ENCODE measurements around the gene ASRGL1.
A peak's percentile ranks its signal among the peaks of the same experiment; 100 is the strongest.

ASRGL1 gene

DNA sequence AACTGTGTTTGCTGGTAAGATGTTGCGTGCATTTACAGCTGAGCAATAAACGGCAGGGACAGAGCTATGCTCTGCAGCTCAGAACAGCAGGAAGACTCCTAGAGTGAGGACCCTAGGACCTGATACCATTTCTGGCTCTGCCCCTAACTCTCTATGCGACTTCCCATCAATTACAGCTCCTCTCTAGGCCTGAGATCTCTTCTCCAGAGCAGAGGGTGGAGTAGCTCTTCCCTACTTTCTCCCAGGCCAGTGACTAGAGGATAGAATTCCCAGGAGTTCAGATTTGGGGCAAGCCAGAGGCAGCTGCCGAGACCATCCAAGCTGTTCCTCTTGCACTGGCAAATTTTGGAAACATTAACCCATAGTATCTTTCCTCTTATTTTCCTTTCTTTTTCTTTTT is 68.8 kb downstream of the ASRGL1 start:
- H3K27ac Mint-ChIP-seq: no peak overlapping the region
- H3K9me3 Mint-ChIP-seq (ENCODE audit: low read depth): no peaks in the 10 kb centered on the region
- no peak overlapping the region for H3K4me3 Mint-ChIP-seq
- H3K36me3 Mint-ChIP-seq: no peaks in the 10 kb centered on the region
- no peaks in the 10 kb centered on the region for H3K27me3 Mint-ChIP-seq
- H3K4me1 Mint-ChIP-seq (ENCODE audit: low read depth): peaks cover 24% of the 10 kb centered on the region

DNA sequence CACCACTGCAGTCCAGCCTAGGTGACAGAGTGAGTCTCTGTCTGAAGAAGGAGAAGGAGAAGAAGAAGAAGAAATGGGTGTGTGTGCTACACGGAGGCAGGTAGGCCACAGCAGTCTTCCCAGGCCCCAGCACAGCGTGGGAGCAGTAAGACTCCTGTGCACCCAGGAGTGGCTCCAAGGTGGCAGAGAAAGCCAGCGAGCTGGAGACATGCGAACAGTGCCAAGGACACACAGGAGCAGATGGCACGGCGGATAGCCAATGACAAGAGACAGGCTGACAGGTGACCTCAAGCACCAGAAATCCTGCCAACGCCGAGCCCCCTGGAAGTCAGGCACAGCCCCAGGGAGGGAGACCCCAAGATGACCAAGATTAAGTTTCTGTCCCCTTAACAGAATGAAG is 72.6 kb downstream of the ASRGL1 start:
- Mint-ChIP-seq H3K27me3 (no peaks in the 10 kb centered on the region), H3K9me3 (ENCODE audit: low read depth) (no peaks in the 10 kb centered on the region), H3K4me1 (ENCODE audit: low read depth) (no peaks in the 10 kb centered on the region), H3K27ac (no peak overlapping the region), H3K36me3 (no peaks in the 10 kb centered on the region), H3K4me3 (no peak overlapping the region)

DNA sequence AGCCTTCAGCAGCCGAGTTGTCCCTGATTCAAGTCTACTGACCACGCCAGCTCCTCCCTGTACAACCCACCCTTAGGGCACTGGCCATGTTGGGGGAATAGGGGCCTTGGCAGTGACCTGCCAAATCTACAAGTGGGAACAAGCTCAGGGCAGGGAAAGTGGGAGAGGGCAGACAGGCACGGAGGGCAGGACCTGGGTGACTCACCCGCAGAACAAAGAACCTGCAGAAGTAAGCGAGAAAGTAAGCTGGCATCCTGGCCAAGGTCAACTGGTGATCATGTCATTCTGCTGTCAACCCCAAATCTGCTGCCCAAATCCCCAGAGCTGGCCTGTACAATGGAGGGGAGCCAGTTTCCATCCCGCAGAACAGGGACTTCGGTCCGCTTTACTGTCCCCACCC is 73.7 kb downstream of the ASRGL1 start:
- Mint-ChIP-seq H3K36me3 (no peaks in the 10 kb centered on the region), H3K27me3 (no peaks in the 10 kb centered on the region), H3K9me3 (ENCODE audit: low read depth) (no peaks in the 10 kb centered on the region), H3K27ac (no peak overlapping the region), H3K4me1 (ENCODE audit: low read depth) (no peaks in the 10 kb centered on the region), H3K4me3 (no peak overlapping the region)

DNA sequence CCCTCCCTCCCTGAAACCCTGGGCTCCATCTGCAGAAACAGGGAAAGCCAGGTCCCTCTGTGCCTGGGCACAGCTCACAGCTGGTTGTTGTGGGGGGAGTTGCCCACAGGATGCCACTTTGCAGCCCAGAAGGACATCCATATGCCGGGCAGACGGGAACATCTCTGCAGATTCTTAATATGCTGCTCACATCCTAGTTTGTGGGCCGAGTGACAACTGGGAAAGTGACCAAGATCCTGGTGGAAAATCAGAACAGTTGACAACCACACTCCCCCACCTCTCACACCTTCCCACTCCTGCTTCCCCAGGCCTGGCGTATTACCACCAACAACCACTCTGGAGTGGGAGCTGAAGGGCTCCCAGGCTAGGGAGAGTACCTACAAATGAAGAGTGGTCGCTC is 74.3 kb downstream of the ASRGL1 start:
- H3K4me1 Mint-ChIP-seq (ENCODE audit: low read depth): no peaks in the 10 kb centered on the region
- no peaks in the 10 kb centered on the region for H3K27me3 Mint-ChIP-seq
- H3K9me3 Mint-ChIP-seq (ENCODE audit: low read depth): no peaks in the 10 kb centered on the region
- H3K4me3 Mint-ChIP-seq: no peak overlapping the region
- H3K36me3 Mint-ChIP-seq: no peaks in the 10 kb centered on the region
- no peak overlapping the region for H3K27ac Mint-ChIP-seq

DNA sequence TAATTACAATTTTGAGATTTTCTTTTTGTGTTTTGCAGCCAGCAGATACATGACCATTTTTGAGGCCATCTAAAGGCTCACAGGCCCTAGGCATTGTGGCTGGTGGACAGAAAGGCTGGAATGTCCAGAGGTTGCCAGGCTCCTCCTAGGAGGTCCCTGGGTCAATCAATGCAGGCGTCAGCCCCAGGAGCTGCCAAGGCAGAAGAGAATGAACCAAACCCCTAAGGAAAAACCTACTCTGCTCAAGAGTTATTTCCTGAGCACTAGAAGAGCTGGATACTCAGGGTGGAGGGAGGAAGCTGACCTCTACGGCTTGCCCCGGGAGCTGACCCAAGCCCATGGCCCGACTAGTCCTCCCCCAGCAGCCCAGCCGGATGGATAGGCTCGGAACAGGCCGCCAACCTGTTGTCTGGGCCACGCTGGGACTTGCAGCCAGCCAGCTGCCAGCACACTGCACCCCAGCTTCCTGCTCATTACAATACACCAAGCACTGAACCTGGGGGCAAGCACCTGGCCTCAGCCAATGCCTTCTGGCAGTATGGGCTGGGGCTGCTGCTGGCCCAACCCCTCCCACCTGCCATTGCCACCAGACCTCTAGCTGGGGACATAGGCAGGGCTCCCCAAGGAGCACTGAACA is 75.9 kb downstream of the ASRGL1 start:
- Mint-ChIP-seq H3K27me3 (no peaks in the 10 kb centered on the region), H3K4me3 (no peak overlapping the region), H3K4me1 (ENCODE audit: low read depth) (no peaks in the 10 kb centered on the region), H3K36me3 (no peaks in the 10 kb centered on the region), H3K9me3 (ENCODE audit: low read depth) (no peaks in the 10 kb centered on the region), H3K27ac (no peak overlapping the region)

DNA sequence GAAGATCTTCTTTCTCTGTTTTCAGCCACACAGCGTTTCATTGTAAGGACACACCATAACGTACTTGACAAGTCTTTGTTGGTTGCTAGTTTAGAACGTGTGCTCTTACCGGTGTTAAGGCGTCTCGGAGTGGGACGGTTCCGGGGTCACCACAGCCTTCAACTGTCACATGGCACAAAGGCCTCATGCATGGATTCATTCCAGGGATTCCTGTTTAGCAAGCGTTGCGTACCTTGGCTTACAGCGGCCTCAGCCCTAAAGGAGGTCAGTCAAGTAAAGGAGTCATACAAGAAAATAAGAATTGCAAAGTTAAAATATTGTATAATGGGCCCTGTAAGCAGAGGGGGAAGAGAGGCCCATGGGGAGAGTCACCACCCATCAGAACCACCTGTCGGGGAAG is 79.3 kb downstream of the ASRGL1 start:
- Mint-ChIP-seq H3K9me3 (ENCODE audit: low read depth) (no peaks in the 10 kb centered on the region), H3K4me1 (ENCODE audit: low read depth) (no peaks in the 10 kb centered on the region), H3K4me3 (no peak overlapping the region), H3K27ac (no peak overlapping the region), H3K27me3 (no peaks in the 10 kb centered on the region), H3K36me3 (no peaks in the 10 kb centered on the region)

DNA sequence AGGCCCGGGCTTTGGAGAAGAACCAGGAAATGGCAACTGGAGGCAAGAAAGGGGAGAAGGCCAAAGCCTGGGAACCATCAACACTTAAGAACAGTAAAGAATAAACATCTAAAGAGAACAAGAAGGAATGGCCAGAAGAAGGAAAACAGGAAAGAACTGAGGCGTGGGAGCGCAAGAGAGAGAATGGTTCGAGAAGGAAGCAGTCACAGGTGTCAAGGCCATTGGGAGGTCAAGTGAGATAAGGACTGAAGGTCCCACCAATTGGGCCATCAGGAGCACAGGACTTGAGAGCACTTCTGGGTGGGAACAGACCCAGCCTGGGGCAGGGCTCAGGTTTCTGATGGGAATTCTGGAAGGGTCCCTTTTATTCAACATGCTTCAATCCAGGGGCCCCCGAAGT is 80.9 kb downstream of the ASRGL1 start:
- no peaks in the 10 kb centered on the region for H3K36me3 Mint-ChIP-seq
- no peaks in the 10 kb centered on the region for H3K9me3 Mint-ChIP-seq (ENCODE audit: low read depth)
- H3K27me3 Mint-ChIP-seq: no peaks in the 10 kb centered on the region
- no peak overlapping the region for H3K27ac Mint-ChIP-seq
- H3K4me1 Mint-ChIP-seq (ENCODE audit: low read depth): no peaks in the 10 kb centered on the region
- H3K4me3 Mint-ChIP-seq: no peak overlapping the region

DNA sequence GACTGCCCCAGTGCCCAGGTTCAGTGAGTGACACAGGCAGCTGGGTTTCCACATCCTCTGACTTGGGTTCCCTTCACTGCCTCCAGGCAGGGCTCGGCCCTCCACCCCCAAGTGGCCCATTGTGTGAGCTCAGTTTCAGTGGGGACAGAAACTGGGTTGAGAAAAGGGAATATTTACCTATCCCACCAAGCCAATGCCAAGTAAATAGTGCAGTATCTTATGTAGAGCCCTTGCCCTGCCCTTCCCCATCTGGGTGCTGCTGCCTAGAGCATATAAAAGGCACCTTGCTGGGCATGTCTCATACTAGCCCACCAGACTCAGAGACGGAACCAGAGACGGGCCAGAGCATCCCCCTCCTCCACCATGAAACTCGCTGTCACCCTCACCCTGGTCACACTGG is 81.5 kb downstream of the ASRGL1 start, which contains the start of gene SCGB1A1:
Gene SCGB1A1 (plus strand): TSS at position 301 of the 400 bp plus-strand sequence. CDS start 63 bp downstream, at position 364.
- no peaks in the 10 kb centered on the region for H3K27me3 Mint-ChIP-seq
- H3K36me3 Mint-ChIP-seq: no peaks in the 10 kb centered on the region
- no peaks in the 10 kb centered on the region for H3K4me1 Mint-ChIP-seq (ENCODE audit: low read depth)
- no peak within 1 kb of the TSS for H3K4me3 Mint-ChIP-seq
- no peaks in the 10 kb centered on the region for H3K9me3 Mint-ChIP-seq (ENCODE audit: low read depth)
- H3K27ac Mint-ChIP-seq: no peak within 1 kb of the TSS

DNA sequence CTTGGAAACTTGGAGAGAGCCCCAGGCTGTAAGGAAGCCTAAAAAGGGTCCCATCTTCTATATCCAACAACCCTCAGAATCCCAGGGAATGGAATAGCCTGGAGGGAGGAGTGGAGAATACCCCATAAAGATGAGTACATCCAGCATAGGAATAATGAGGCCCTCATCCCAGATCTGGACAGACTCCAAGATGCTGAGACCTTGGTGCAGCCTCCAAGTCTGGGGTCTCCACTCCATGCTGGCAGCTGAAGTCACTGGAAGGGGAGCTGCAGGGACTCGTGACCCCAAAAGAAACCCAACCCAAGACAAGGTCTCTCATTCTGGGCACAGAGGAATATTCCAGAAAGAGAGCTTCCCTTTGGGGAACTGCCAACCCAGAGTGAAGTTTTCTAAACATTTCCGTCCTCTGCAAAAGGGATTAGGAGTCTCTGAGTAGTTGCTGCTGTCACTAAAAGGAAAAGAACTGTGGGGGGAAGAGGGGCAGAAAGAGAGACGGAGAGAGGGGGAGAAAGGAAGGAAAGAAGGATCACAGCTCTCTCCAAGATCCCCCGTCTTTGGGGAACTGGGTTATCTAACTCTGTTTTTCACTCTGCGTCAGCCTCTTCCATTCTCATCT is 82.2 kb downstream of the ASRGL1 start:
- no peaks in the 10 kb centered on the region for H3K4me1 Mint-ChIP-seq (ENCODE audit: low read depth)
- H3K36me3 Mint-ChIP-seq: no peaks in the 10 kb centered on the region
- H3K27me3 Mint-ChIP-seq: no peaks in the 10 kb centered on the region
- no peak overlapping the region for H3K27ac Mint-ChIP-seq
- H3K9me3 Mint-ChIP-seq (ENCODE audit: low read depth): no peaks in the 10 kb centered on the region
- no peak overlapping the region for H3K4me3 Mint-ChIP-seq

DNA sequence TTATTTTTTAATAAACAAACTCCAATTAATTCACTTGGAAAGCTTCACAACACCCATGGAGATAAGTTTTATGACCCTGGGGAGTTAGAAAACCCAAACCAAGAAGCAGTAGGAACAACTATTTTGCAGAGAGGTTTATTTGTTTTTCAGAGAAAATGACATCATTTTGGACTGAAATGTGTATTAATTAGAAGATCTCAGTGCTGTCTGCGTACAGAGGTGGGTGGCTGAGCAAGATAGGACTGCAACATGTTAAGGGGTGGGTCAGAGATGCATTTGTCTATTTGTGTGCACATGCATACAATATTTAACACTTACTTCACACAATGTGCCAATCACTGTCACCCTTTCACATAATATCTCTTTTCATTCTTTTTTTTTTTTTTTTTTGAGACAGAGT is 82.7 kb downstream of the ASRGL1 start:
- Mint-ChIP-seq H3K27me3 (no peaks in the 10 kb centered on the region), H3K9me3 (ENCODE audit: low read depth) (no peaks in the 10 kb centered on the region), H3K36me3 (no peaks in the 10 kb centered on the region), H3K4me1 (ENCODE audit: low read depth) (peaks cover 2% of the 10 kb centered on the region), H3K4me3 (no peak overlapping the region), H3K27ac (no peak overlapping the region)

DNA sequence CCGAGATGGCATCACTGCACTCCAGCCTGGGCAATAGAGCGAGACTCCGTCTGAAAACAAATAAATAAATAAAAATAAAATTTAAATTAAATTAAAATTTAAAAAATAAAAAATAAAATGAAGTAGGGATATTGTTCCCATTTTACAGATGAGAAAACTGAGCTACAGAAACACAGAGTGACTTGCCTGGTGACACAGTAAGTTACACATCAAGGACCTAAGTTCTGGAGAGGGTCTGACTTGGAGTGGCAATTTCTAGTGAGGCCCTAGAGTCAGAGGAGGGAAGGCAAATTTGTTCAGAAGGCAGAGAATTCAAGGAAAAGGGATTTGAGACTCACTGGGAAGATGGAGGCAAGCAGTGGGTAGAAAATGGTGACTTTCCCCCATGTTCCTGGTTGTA is 83.6 kb downstream of the ASRGL1 start:
- Mint-ChIP-seq H3K27me3 (no peaks in the 10 kb centered on the region), H3K4me3 (no peak overlapping the region), H3K9me3 (ENCODE audit: low read depth) (no peaks in the 10 kb centered on the region), H3K27ac (no peak overlapping the region), H3K4me1 (ENCODE audit: low read depth) (peaks cover 2% of the 10 kb centered on the region), H3K36me3 (no peaks in the 10 kb centered on the region)

DNA sequence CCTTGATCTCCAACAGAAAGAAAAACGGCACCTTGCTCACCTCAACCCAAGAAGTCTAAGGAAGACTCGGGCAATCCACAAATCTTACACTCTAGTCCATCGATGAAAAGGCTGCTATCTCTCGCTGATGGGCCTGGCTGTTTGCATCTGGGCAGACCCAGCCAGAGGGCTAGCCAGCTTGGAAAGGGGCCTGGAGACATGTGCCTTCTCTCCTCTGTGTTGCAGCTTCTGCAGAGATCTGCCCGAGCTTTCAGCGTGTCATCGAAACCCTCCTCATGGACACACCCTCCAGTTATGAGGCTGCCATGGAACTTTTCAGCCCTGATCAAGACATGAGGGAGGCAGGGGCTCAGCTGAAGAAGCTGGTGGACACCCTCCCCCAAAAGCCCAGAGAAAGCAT is 84.7 kb downstream of the ASRGL1 start:
- Mint-ChIP-seq H3K36me3 (no peaks in the 10 kb centered on the region), H3K9me3 (ENCODE audit: low read depth) (no peaks in the 10 kb centered on the region), H3K27me3 (no peaks in the 10 kb centered on the region), H3K4me1 (ENCODE audit: low read depth) (peaks cover 11% of the 10 kb centered on the region), H3K4me3 (no peak overlapping the region), H3K27ac (no peak overlapping the region)

DNA sequence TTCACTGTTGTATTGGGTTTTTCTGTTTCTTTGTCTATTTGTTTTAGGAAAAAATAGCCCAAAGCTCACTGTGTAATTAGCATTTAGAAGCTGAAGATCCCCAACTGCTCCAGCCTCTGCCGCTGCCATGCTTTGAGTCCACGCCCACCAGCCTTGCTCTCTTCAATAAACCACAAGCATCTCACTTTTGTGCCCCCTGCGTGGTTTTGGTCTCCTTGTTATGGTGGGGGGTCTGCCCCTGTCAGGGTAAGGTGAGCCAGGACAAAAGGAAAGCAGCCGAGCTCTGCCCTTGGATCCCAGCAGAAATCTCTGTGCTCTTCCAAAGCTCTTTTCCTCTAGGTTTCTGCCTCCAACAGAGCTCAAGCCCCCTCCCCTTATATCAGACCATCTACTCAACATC is 85.8 kb downstream of the ASRGL1 start:
- no peaks in the 10 kb centered on the region for H3K36me3 Mint-ChIP-seq
- H3K4me1 Mint-ChIP-seq (ENCODE audit: low read depth): peaks cover 19% of the 10 kb centered on the region
- no peaks in the 10 kb centered on the region for H3K27me3 Mint-ChIP-seq
- H3K9me3 Mint-ChIP-seq (ENCODE audit: low read depth): no peaks in the 10 kb centered on the region
- H3K4me3 Mint-ChIP-seq: no peak overlapping the region
- H3K27ac Mint-ChIP-seq: no peak overlapping the region

DNA sequence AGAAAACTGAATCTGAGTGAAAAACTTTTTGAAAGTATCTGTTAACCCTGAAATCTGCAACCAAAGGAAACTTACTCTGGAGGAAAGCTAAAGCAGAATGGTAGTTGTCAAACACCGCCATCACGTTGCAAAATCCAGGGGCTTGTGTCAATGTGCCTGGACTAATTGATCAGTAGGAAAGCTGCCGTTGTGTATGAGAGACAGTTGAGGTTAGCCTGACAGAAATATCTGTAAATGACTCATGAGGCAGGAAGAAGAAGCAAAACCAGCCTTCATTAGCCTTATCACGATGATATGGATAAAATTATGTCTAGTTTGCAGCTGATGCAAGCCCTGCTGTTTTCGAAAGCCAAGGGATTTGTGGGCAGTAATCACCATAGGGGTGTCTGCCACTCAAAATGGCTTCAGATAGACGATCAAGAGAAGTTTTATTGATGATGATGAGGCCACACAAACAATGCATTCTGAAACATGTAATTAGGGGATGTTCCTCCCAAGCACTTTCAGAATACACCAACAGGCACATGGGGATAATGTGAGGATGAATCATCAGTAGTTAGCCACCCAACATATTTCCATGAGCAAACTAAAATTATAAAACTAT is 90.5 kb downstream of the ASRGL1 start:
- Mint-ChIP-seq H3K4me3 (peak overlapping the region; percentile 40), H3K4me1 (ENCODE audit: low read depth) (peaks cover 42% of the 10 kb centered on the region), H3K36me3 (peaks cover 2% of the 10 kb centered on the region), H3K9me3 (ENCODE audit: low read depth) (no peaks in the 10 kb centered on the region), H3K27ac (peak overlapping the region; percentile 93), H3K27me3 (no peaks in the 10 kb centered on the region)

DNA sequence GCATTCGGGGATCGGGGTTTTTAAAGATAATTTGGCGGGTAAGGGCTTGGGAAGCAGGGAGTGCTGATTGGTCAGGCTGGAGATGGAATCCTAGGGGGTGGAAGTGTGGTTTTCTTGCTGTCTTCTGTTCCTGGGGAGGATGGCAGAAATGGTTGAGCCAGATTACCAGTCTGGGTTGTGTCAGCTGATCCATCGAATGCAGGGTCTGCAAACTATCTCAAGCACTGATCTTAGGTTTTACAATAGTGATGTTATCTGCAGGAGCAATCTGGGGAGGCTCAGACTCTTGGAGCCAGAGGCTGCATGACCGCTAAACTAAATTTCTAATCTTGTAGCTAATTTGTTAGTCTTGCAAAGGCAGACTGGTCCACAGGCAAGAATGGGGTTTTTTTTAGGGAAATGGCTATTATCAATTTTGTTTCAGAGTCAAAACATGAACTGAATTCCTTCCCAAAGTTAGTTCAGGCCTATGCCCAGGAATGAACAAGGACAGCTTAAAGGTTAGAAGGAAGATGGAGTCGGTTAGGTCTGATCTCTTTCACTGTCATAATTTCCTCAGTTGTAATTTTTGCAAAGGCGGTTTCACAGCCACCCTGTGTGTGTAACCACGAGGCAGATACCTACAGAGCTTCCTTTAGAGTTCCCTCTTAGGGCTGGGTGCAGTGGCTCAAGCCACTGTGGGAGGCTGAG is 91.8 kb downstream of the ASRGL1 start:
- H3K27ac Mint-ChIP-seq: peak overlapping the region; percentile 93
- peaks cover 2% of the 10 kb centered on the region for H3K36me3 Mint-ChIP-seq
- no peak overlapping the region for H3K4me3 Mint-ChIP-seq
- H3K27me3 Mint-ChIP-seq: no peaks in the 10 kb centered on the region
- no peaks in the 10 kb centered on the region for H3K9me3 Mint-ChIP-seq (ENCODE audit: low read depth)
- peaks cover 49% of the 10 kb centered on the region for H3K4me1 Mint-ChIP-seq (ENCODE audit: low read depth)
